WERI-Rb-1 (cell line): ENCODE data around the gene CAMTA1.

Experiments used
- DNase-seq: peaks from one replicate; pipeline ENCODE4 v3.0.0-alpha.2; 2020
- H3K27ac ChIP-seq: fragments of 250-450 bp; sonication (Bioruptor Pico); 2 replicates; pipeline ENCODE4 v1.5.1; 2020; ENCODE audit warnings: mild to moderate bottlenecking, moderate library complexity
- H3K27me3 ChIP-seq: fragments of 250-450 bp; sonication (Bioruptor Pico); 2 replicates; pipeline ENCODE4 v1.5.1; 2021; ENCODE audit warnings: mild to moderate bottlenecking, low read depth, moderate library complexity; ENCODE audit not compliant: insufficient read depth, severe bottlenecking
- H3K36me3 ChIP-seq: fragments of 250-450 bp; sonication (Bioruptor Pico); 2 replicates; pipeline ENCODE4 v1.5.1; 2020; ENCODE audit warnings: mild to moderate bottlenecking, moderate library complexity
- H3K4me3 ChIP-seq: 2 replicates; pipeline ENCODE4 v1.5.1; 2011; ENCODE audit warnings: low read depth, mild to moderate bottlenecking, control low read depth, low read length
- H3K9me3 ChIP-seq: fragments of 250-450 bp; sonication (Bioruptor Pico); 2 replicates; pipeline ENCODE4 v1.5.1; 2021; ENCODE audit warnings: mild to moderate bottlenecking, moderate library complexity; ENCODE audit not compliant: severe bottlenecking
- CTCF ChIP-seq: IDR thresholded peaks from 2 replicates; pipeline ENCODE4 v1.5.1; 2011; ENCODE audit warnings: low read depth, mild to moderate bottlenecking, control low read depth, inconsistent platforms, low read length

The CAMTA1 gene

GRCh38 chr1:6972399-6972798 is 187.1 kb downstream of the CAMTA1 start:
- no peak overlapping the region for H3K27ac ChIP-seq
- no peaks in the 10 kb centered on the region for H3K9me3 ChIP-seq
- no peak overlapping the region for H3K4me3 ChIP-seq
- H3K36me3 ChIP-seq, result no peaks in the 10 kb centered on the region
- DNase-seq, result no peak
- TF ChIP-seq CTCF, result no peak
- H3K27me3 ChIP-seq, result no peaks in the 10 kb centered on the region

DNA sequence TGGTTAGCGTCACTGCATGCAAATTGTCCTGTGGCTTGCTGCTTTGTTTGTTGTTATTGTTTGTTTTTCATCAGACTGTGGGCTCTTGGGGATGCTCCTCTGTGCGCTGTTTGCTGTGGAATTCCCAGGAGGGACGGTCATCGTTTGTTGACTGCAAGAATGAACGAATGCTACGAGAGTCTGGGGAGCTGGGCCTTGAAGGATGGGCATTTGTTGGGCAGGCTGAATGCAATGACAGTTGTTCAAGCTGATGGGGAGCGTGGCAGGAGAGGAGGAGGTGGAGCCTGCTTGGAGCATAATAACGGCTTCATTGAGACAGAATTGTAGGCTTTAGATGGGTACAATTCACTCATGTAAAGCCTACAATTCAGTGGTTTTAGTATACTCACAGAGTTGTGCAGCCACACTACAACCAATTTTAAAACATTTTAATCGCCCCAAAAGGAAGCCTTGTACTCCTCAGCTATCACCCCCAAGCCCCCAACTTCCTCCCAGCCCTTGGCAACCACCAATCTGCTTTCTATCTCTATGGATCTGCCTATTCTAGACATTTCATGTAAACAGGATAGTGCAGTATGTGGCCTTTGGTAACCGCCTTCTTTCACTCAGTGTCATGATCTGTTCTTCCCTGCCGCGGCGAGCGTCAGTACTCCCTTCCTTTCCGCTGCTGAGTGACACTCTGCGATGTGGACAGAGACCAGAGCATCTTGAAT is 190.2 kb downstream of the CAMTA1 start:
- Histone ChIP-seq H3K4me3 (no peak overlapping the region), H3K36me3 (no peaks in the 10 kb centered on the region), H3K9me3 (no peaks in the 10 kb centered on the region), H3K27me3 (no peaks in the 10 kb centered on the region), H3K27ac (no peak overlapping the region)
- no peak for TF ChIP-seq CTCF
- DNase-seq, result no peak

- Histone ChIP-seq H3K4me3 (no peak overlapping the region), H3K36me3 (no peaks in the 10 kb centered on the region), H3K27ac (no peak overlapping the region), H3K9me3 (no peaks in the 10 kb centered on the region), H3K27me3 (no peaks in the 10 kb centered on the region)
- TF ChIP-seq CTCF, result no peak
- DNase-seq, result no peak
Observed at GRCh38 chr1:6976044-6976375, 190.8 kb downstream of the CAMTA1 start.

- no peaks in the 10 kb centered on the region for H3K36me3 ChIP-seq
- no peak overlapping the region for H3K27ac ChIP-seq
- TF ChIP-seq CTCF, result no peak
- H3K27me3 ChIP-seq, result no peaks in the 10 kb centered on the region
- H3K9me3 ChIP-seq, result no peaks in the 10 kb centered on the region
- no peak overlapping the region for H3K4me3 ChIP-seq
- no peak for DNase-seq
Observed at GRCh38 chr1:6979003-6979613, 193.9 kb downstream of the CAMTA1 start.

- Histone ChIP-seq H3K9me3 (no peaks in the 10 kb centered on the region), H3K27ac (no peak overlapping the region), H3K36me3 (no peaks in the 10 kb centered on the region), H3K27me3 (no peaks in the 10 kb centered on the region), H3K4me3 (no peak overlapping the region)
- DNase-seq, result no peak
- TF ChIP-seq CTCF, result no peak
Observed at GRCh38 chr1:6981595-6981994, 196.3 kb downstream of the CAMTA1 start.

DNA sequence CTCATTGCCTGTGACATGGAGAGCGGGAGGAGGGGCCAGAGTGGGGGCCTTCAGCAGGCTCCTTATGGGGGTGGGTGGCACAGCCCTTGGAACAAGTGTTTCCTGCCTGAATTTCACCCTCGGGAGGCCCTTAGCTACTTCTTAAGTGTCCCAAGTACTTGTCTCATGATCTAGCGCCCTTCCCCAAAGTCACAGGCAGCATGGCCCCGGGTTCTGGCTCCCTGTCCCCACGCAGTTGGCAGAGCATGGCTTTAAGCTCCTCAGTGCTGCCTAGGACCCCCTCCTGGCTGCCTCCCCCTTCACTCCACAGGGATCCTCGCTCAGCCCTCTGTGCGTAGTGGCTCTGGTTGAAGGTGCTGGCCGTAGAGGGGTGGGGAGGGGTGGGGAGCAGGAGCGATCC is 197.2 kb downstream of the CAMTA1 start:
- DNase-seq, result no peak
- Histone ChIP-seq H3K9me3 (no peaks in the 10 kb centered on the region), H3K4me3 (no peak overlapping the region), H3K36me3 (no peaks in the 10 kb centered on the region), H3K27ac (no peak overlapping the region), H3K27me3 (no peaks in the 10 kb centered on the region)
- TF ChIP-seq CTCF, result no peak
